T-helper 1 cell treated with Interleukin-12 subunit alpha and Interleukin-12 subunit beta and Interleukin-4 antibody, amounts not matched to agents 30 ng/mL and 1 ng/mL, for 36 hours (primary cell): ENCODE data around the gene PFKFB2. TPM values are rescaled to one million over a fixed set of nuclear protein-coding genes. Genes with fewer than 3 reads are reported as not detected.

ENCODE experiments used
- intact Hi-C: fragments of 100-400 bp; cut with micrococcal nuclease; formaldehyde crosslinking; loops from one replicate; pipeline ENCODE4 v1.15.1; 2024
- total RNA-seq: library from RNA; stranded (reverse); gene quantifications from 2 replicates; pipeline ENCODE4 v1.2.3, GENCODE V29; 2022

PFKFB2 gene
- total RNA-seq, 1 donor from 2014 or later: 5.0 TPM

GRCh38 chr1:207021876-207022596 lies 31.0 kb upstream of the PFKFB2 start:
- intact Hi-C loops: no loop called here

GRCh38 chr1:207022996-207023679 lies 29.9 kb upstream of the PFKFB2 start:
- intact Hi-C loops: no loop called here

- intact Hi-C loops: no loop called here
These were observed 28.6 kb upstream of the PFKFB2 start for GRCh38 chr1:207024202-207025145.

GRCh38 chr1:207025146-207025880 lies 27.8 kb upstream of the PFKFB2 start:
- intact Hi-C loops: no loop called here

- intact Hi-C loops: no loop called here
These were observed 27.0 kb upstream of the PFKFB2 start for GRCh38 chr1:207026104-207026534.

GRCh38 chr1:207027206-207027777 lies 25.8 kb upstream of the PFKFB2 start:
- intact Hi-C loops: no loop called here

- intact Hi-C loops: no loop called here
These were observed 25.2 kb upstream of the PFKFB2 start for GRCh38 chr1:207027921-207028320.

GRCh38 chr1:207028884-207029650 lies 24.0 kb upstream of the PFKFB2 start:
- intact Hi-C loops: no loop called here

GRCh38 chr1:207029701-207030521 lies 23.2 kb upstream of the PFKFB2 start:
- intact Hi-C loops: no loop called here

- intact Hi-C loops: no loop called here
These were observed 22.5 kb upstream of the PFKFB2 start for GRCh38 chr1:207030522-207031009.

GRCh38 chr1:207031016-207031415 lies 22.1 kb upstream of the PFKFB2 start:
- intact Hi-C loops: no loop called here

GRCh38 chr1:207031632-207032264 lies 21.3 kb upstream of the PFKFB2 start:
- intact Hi-C loops: no loop called here

GRCh38 chr1:207032528-207033017 lies 20.5 kb upstream of the PFKFB2 start, which contains the start of gene C1orf116:
TSS of gene C1orf116 (minus strand) at chr1:207032756. CDS start at chr1:207027598, 5,158 bp downstream.
- intact Hi-C loops: no loop called here

GRCh38 chr1:207033302-207033701 lies 19.8 kb upstream of the PFKFB2 start:
- intact Hi-C loops: no loop called here

GRCh38 chr1:207034208-207034607 lies 18.9 kb upstream of the PFKFB2 start:
- intact Hi-C loops: no loop called here

GRCh38 chr1:207034998-207035397 lies 18.1 kb upstream of the PFKFB2 start:
- intact Hi-C loops: no loop called here

- intact Hi-C loops: no loop called here
These were observed 17.1 kb upstream of the PFKFB2 start for GRCh38 chr1:207035877-207036551.

- intact Hi-C loops: no loop called here
These were observed 16.2 kb upstream of the PFKFB2 start for GRCh38 chr1:207036865-207037264.
